Stomach (tissue), 9 donors: ENCODE measurements around the gene TP53. TPM values are rescaled to one million over a fixed set of nuclear protein-coding genes. Genes with fewer than 3 reads are reported as not detected.

Source experiments
- DNase-seq, 2 donors: peaks; one replicate each; pipeline versions ENCODE4 v3.0.0 to v3.0.0-alpha.2; 2013 to 2019
- H3K27ac ChIP-seq, 5 donors: fragments of 200-600 bp in 4 of 5; sonication (generic) in 4 of 5; one replicate each; pipeline ENCODE4 v1.5.1; 2013 to 2019; ENCODE audit warnings: mild to moderate bottlenecking in 1 of 5, moderate library complexity in 1 of 5
- H3K27me3 ChIP-seq, 3 donors: fragments of 200-600 bp; sonication (generic); one replicate each; pipeline ENCODE4 v1.5.1; 2017 to 2019; ENCODE audit warnings: mixed run types in 1 of 3
- H3K36me3 ChIP-seq, 4 donors: fragments of 200-600 bp; sonication (generic); 1 replicate in 3 of 4; 2 replicates in 1 of 4; pipeline ENCODE4 v1.5.1; 2016 to 2019
- H3K4me1 ChIP-seq, 4 donors: fragments of 200-600 bp; sonication (generic); one replicate each; pipeline ENCODE4 v1.5.1; 2016 to 2019
- H3K4me3 ChIP-seq, 4 donors: fragments of 200-600 bp; sonication (generic) in 3 of 4; one replicate each; pipeline ENCODE4 v1.5.1; 2016 to 2019; ENCODE audit warnings: mild to moderate bottlenecking in 1 of 4
- H3K9me3 ChIP-seq, 4 donors: fragments of 200-600 bp; sonication (generic); one replicate each; pipeline ENCODE4 v1.5.1; 2016 to 2019
- EP300 ChIP-seq: sonication (generic); formaldehyde crosslinking; IDR thresholded peaks from one replicate; pipeline ENCODE4 v1.6.1; 2017; ENCODE audit warnings: antibody characterized with exemption
- POLR2A ChIP-seq, 4 donors: fragments of 450-650 bp; IDR thresholded peaks; one replicate each; pipeline ENCODE4 v1.6.1; 2016; ENCODE audit warnings: antibody characterized with exemption in 4 of 4, control low read depth in 2 of 4, mild to moderate bottlenecking in 1 of 4, moderate library complexity in 1 of 4
- POLR2AphosphoS5 ChIP-seq, 3 donors: sonication (generic); formaldehyde crosslinking; IDR thresholded peaks; one replicate each; pipeline ENCODE4 v1.6.1; 2016; ENCODE audit warnings: antibody characterized with exemption in 3 of 3
- WGBS, 5 donors: extraction: QIAGEN DNeasy Blood & Tissue Kit in 3 of 5; methylation state at CpG; one replicate each; pipeline versions ENCODE4 v1.1.5 to v1.1.7; 2013 to 2018; 5-methylcytosine and 5-hydroxymethylcytosine counted together
- intact Hi-C: fragments of 100-400 bp; cut with DNase I; formaldehyde crosslinking; loops from one replicate; pipeline ENCODE4 v1.15.1; 2023; ENCODE audit warnings: low total_unique reads
- polyA plus RNA-seq, 3 donors: library from polyadenylated mRNA; stranded (reverse); fragments of 200-250 nt; gene quantifications; one replicate each; pipeline ENCODE4 v1.2.3, GENCODE V29; 2013
- total RNA-seq, 5 donors: library from RNA; depleted of rRNA; stranded (reverse); fragments of >200 nt; gene quantifications; one replicate each; pipeline versions ENCODE4 v1.1.0 to v1.2.3, GENCODE V29; 2014 to 2016
- TF ChIP-seq, protein P1 (sequence below), 7 experiments: fragments of 450-650 bp in 4 of 7; fragments of 200-600 bp in 3 of 7; sonication (generic) in 3 of 7; IDR thresholded peaks; one replicate each; pipeline ENCODE4 v1.5.1; 2016 to 2019; ENCODE audit warnings: antibody characterized with exemption in 7 of 7, control low read depth in 2 of 7, mild to moderate bottlenecking in 1 of 7
- donor health status: healthy with polysubstance abuse.
- donor health status: Bipolar disorder and iron deficiency.
- donor health status: healthy.

TP53 gene
- total and polyA plus RNA-seq, 8 donors, result 5.8 to 34.8 (median 22.0) TPM

GRCh38 chr17:7674934-7675333 lies 12.4 kb downstream of the TP53 start:
- DNase-seq, result no peak
- intact Hi-C loops, result no loop called here
- WGBS, 5 donors, result 88 to 95% (median 91%) methylated on average over 14 of the region's 14 CpGs
- H3K27ac ChIP-seq, result no peak overlapping the region
- TF ChIP-seq EP300 (no peak), POLR2AphosphoS5 (IDR thresholded peaks at IDR 0.05) (no peak), POLR2A (IDR thresholded peaks at IDR 0.05) (no peak)
- TF ChIP-seq, protein P1, sequence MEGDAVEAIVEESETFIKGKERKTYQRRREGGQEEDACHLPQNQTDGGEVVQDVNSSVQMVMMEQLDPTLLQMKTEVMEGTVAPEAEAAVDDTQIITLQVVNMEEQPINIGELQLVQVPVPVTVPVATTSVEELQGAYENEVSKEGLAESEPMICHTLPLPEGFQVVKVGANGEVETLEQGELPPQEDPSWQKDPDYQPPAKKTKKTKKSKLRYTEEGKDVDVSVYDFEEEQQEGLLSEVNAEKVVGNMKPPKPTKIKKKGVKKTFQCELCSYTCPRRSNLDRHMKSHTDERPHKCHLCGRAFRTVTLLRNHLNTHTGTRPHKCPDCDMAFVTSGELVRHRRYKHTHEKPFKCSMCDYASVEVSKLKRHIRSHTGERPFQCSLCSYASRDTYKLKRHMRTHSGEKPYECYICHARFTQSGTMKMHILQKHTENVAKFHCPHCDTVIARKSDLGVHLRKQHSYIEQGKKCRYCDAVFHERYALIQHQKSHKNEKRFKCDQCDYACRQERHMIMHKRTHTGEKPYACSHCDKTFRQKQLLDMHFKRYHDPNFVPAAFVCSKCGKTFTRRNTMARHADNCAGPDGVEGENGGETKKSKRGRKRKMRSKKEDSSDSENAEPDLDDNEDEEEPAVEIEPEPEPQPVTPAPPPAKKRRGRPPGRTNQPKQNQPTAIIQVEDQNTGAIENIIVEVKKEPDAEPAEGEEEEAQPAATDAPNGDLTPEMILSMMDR (IDR thresholded peaks at IDR 0.05), result no peak
- H3K4me3 ChIP-seq, result no peak overlapping the region
- H3K9me3 ChIP-seq, result peaks cover 0 to 10% (median 6%) of the 10 kb centered on the region in 4 donors
- H3K27me3 ChIP-seq, result no peaks in the 10 kb centered on the region
- H3K4me1 ChIP-seq, result no peaks in the 10 kb centered on the region
- peaks cover 52 to 67% (median 66%) of the 10 kb centered on the region in 4 donors for H3K36me3 ChIP-seq

DNA sequence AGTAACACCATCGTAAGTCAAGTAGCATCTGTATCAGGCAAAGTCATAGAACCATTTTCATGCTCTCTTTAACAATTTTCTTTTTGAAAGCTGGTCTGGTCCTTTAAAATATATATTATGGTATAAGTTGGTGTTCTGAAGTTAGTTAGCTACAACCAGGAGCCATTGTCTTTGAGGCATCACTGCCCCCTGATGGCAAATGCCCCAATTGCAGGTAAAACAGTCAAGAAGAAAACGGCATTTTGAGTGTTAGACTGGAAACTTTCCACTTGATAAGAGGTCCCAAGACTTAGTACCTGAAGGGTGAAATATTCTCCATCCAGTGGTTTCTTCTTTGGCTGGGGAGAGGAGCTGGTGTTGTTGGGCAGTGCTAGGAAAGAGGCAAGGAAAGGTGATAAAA lies 14.1 kb downstream of the TP53 start:
- peaks cover 0 to 10% (median 6%) of the 10 kb centered on the region in 4 donors for H3K9me3 ChIP-seq
- H3K4me3 ChIP-seq, result no peak overlapping the region
- H3K4me1 ChIP-seq, result no peaks in the 10 kb centered on the region
- peaks cover 64 to 84% (median 83%) of the 10 kb centered on the region in 4 donors for H3K36me3 ChIP-seq
- TF ChIP-seq, protein P1 (IDR thresholded peaks at IDR 0.05), result peak in 1 of 7 experiments; percentile 19
- TF ChIP-seq POLR2AphosphoS5 (IDR thresholded peaks at IDR 0.05), result no peak
- H3K27me3 ChIP-seq, result no peaks in the 10 kb centered on the region
- 86 to 96% (median 93%) methylated on average over 2 of the region's 2 CpGs for whole genome bisulfite sequencing, 5 donors
- intact Hi-C loops, result no loop called here
- DNase-seq, result peak in 1 of 2 donors; percentile 31
- no peak overlapping the region for H3K27ac ChIP-seq

GRCh38 chr17:7668482-7668881 lies 18.8 kb downstream of the TP53 start:
- Histone ChIP-seq H3K4me1 (peaks cover 0 to 4% (median 0%) of the 10 kb centered on the region in 4 donors), H3K4me3 (no peak overlapping the region), H3K36me3 (peaks cover 40 to 81% (median 80%) of the 10 kb centered on the region in 4 donors), H3K9me3 (peaks cover 0 to 3% (median 2%) of the 10 kb centered on the region in 4 donors), H3K27me3 (no peaks in the 10 kb centered on the region), H3K27ac (no peak overlapping the region)
- intact Hi-C loops, result no loop called here
- no peak for DNase-seq
- 92 to 98% (median 94%) methylated on average over 7 of the region's 7 CpGs for WGBS, 5 donors
- TF ChIP-seq POLR2AphosphoS5 (IDR thresholded peaks at IDR 0.05) (no peak), POLR2A (IDR thresholded peaks at IDR 0.05) (no peak), EP300 (no peak)
- TF ChIP-seq, protein P1 (IDR thresholded peaks at IDR 0.05), result no peak

GRCh38 chr17:7667656-7668406 lies 19.5 kb downstream of the TP53 start:
- Histone ChIP-seq H3K4me1 (peaks cover 0 to 4% (median 0%) of the 10 kb centered on the region in 4 donors), H3K9me3 (no peaks in the 10 kb centered on the region), H3K27me3 (no peaks in the 10 kb centered on the region), H3K36me3 (peaks cover 34 to 75% (median 73%) of the 10 kb centered on the region in 4 donors), H3K4me3 (no peak overlapping the region), H3K27ac (no peak overlapping the region)
- TF ChIP-seq POLR2AphosphoS5 (IDR thresholded peaks at IDR 0.05) (no peak), EP300 (no peak)
- 60 to 77% (median 67%) methylated on average over 9 to 10 of the region's 10 CpGs for WGBS, 5 donors
- DNase-seq, result peak in 1 of 2 donors; percentile 50
- intact Hi-C loops, result no loop called here
